MM.1S (cell line): ENCODE data around the gene NBAS.

Source experiments
- DNase-seq: peaks from one replicate; pipeline ENCODE4 v3.0.0-alpha.2; 2015
- H2AFZ ChIP-seq: fragments of 300-600 bp; sonication (generic); 2 replicates; pipeline ENCODE4 v1.6.0; 2016; ENCODE audit warnings: antibody characterized with exemption, low read length
- H3F3A ChIP-seq: fragments of 300-600 bp; sonication (generic); 2 replicates; pipeline ENCODE4 v1.6.1; 2016; ENCODE audit warnings: mild to moderate bottlenecking, antibody characterized with exemption, low read length, moderate library complexity, mixed read lengths; ENCODE audit not compliant: insufficient read depth
- H3K27ac ChIP-seq: fragments of 300-600 bp; sonication (generic); 2 replicates; pipeline ENCODE4 v1.5.1; 2016; ENCODE audit warnings: mild to moderate bottlenecking, low read length
- H3K27me3 ChIP-seq: fragments of 300-600 bp; sonication (generic); replicated peaks from 2 replicates; pipeline ENCODE4 v1.6.0; 2016; ENCODE audit warnings: low read length; ENCODE audit not compliant: insufficient read depth
- H3K36me3 ChIP-seq: fragments of 300-600 bp; sonication (generic); replicated peaks from 2 replicates; pipeline ENCODE4 v1.6.1; 2016; ENCODE audit warnings: mild to moderate bottlenecking, low read length, mixed read lengths; ENCODE audit not compliant: insufficient read depth
- H3K4me1 ChIP-seq: fragments of 300-600 bp; sonication (generic); 2 replicates; pipeline ENCODE4 v1.6.1; 2016; ENCODE audit warnings: low read length, mixed read lengths
- H3K4me2 ChIP-seq: fragments of 300-600 bp; sonication (generic); 2 replicates; pipeline ENCODE4 v1.6.0; 2016; ENCODE audit warnings: low read depth, low read length
- H3K4me3 ChIP-seq: fragments of 300-600 bp; sonication (generic); 2 replicates; pipeline ENCODE4 v1.5.1; 2016; ENCODE audit warnings: low read length, mixed read lengths
- H3K79me2 ChIP-seq: fragments of 300-600 bp; sonication (generic); 2 replicates; pipeline ENCODE4 v1.6.1; 2016; ENCODE audit warnings: mixed run types, low read length, mixed read lengths
- H3K9ac ChIP-seq: fragments of 300-600 bp; sonication (generic); 2 replicates; pipeline ENCODE4 v1.6.1; 2016; ENCODE audit warnings: low read length, mixed read lengths
- H3K9me2 ChIP-seq: fragments of 300-600 bp; sonication (generic); replicated peaks from 2 replicates; pipeline ENCODE4 v1.6.1; 2016; ENCODE audit warnings: mild to moderate bottlenecking, low read length, mixed read lengths; ENCODE audit not compliant: insufficient read depth
- H3K9me3 ChIP-seq: fragments of 300-600 bp; sonication (generic); replicated peaks from 2 replicates; pipeline ENCODE4 v1.6.1; 2016; ENCODE audit warnings: mild to moderate bottlenecking, low read length, mixed read lengths; ENCODE audit not compliant: insufficient read depth
- H4K20me1 ChIP-seq: fragments of 300-600 bp; sonication (generic); 2 replicates; pipeline ENCODE4 v1.6.1; 2016; ENCODE audit warnings: mild to moderate bottlenecking, low read length, moderate library complexity, mixed read lengths; ENCODE audit not compliant: insufficient read depth
- CTCF ChIP-seq: fragments of 300-600 bp; sonication (generic); IDR thresholded peaks from 2 replicates; pipeline ENCODE4 v1.5.1; 2016; ENCODE audit warnings: antibody characterized with exemption, low read length, mixed read lengths
- EZH2 ChIP-seq: fragments of 300-600 bp; sonication (generic); optimal IDR thresholded peaks from 2 replicates; pipeline ENCODE3; 2017; ENCODE audit warnings: low read depth, mild to moderate bottlenecking, antibody characterized with exemption, low read length, mixed read lengths
- EZH2phosphoT487 ChIP-seq: fragments of 300-600 bp; sonication (generic); IDR thresholded peaks from 2 replicates; pipeline ENCODE4 v1.6.1; 2018; ENCODE audit warnings: antibody characterized with exemption, low read length

NBAS gene

GRCh38 chr2:15198051-15198450 is 363.1 kb downstream of the NBAS start:
- no peaks in the 10 kb centered on the region for H3F3A ChIP-seq
- H3K79me2 ChIP-seq = no peaks in the 10 kb centered on the region
- H3K27me3 ChIP-seq = no peaks in the 10 kb centered on the region
- H3K4me2 ChIP-seq = no peak overlapping the region
- H2AFZ ChIP-seq = no peak overlapping the region
- no peaks in the 10 kb centered on the region for H4K20me1 ChIP-seq
- no peaks in the 10 kb centered on the region for H3K4me1 ChIP-seq
- TF ChIP-seq EZH2 (no peak), CTCF (no peak), EZH2phosphoT487 (no peak)
- no peaks in the 10 kb centered on the region for H3K9me2 ChIP-seq
- H3K9me3 ChIP-seq = no peaks in the 10 kb centered on the region
- DNase-seq = no peak
- no peak overlapping the region for H3K27ac ChIP-seq
- no peaks in the 10 kb centered on the region for H3K36me3 ChIP-seq
- H3K9ac ChIP-seq = no peak overlapping the region
- no peak overlapping the region for H3K4me3 ChIP-seq

- no peak overlapping the region for H3K4me2 ChIP-seq
- no peaks in the 10 kb centered on the region for H3K79me2 ChIP-seq
- no peaks in the 10 kb centered on the region for H3K36me3 ChIP-seq
- no peaks in the 10 kb centered on the region for H4K20me1 ChIP-seq
- H3F3A ChIP-seq = no peaks in the 10 kb centered on the region
- no peaks in the 10 kb centered on the region for H3K9me2 ChIP-seq
- no peak for DNase-seq
- no peak overlapping the region for H3K4me3 ChIP-seq
- H3K4me1 ChIP-seq = no peaks in the 10 kb centered on the region
- no peak overlapping the region for H3K9ac ChIP-seq
- H2AFZ ChIP-seq = no peak overlapping the region
- TF ChIP-seq EZH2 (no peak), CTCF (no peak)
- H3K27ac ChIP-seq = no peak overlapping the region
- H3K27me3 ChIP-seq = no peaks in the 10 kb centered on the region
- H3K9me3 ChIP-seq = no peaks in the 10 kb centered on the region
These were observed 365.3 kb downstream of the NBAS start for GRCh38 chr2:15195813-15196212.

- Histone ChIP-seq H3K4me2 (no peak overlapping the region), H3K4me1 (no peaks in the 10 kb centered on the region), H3K79me2 (no peaks in the 10 kb centered on the region), H3K36me3 (no peaks in the 10 kb centered on the region; the same call in 1 of the 2 replicates), H3K9me3 (no peaks in the 10 kb centered on the region), H2AFZ (no peak overlapping the region), H3K4me3 (no peak overlapping the region), H3K9me2 (no peaks in the 10 kb centered on the region), H3K9ac (no peak overlapping the region), H3K27ac (no peak overlapping the region), H3F3A (no peaks in the 10 kb centered on the region), H3K27me3 (no peaks in the 10 kb centered on the region), H4K20me1 (no peaks in the 10 kb centered on the region)
- DNase-seq = no peak
- TF ChIP-seq EZH2phosphoT487 (no peak), EZH2 (no peak), CTCF (no peak)
These were observed 369.3 kb downstream of the NBAS start for GRCh38 chr2:15191789-15192188.

GRCh38 chr2:15189216-15189615 is 371.9 kb downstream of the NBAS start:
- H3K36me3 ChIP-seq = no peaks in the 10 kb centered on the region; the same call in 1 of the 2 replicates

More at GRCh38 chr2:15189216-15189615, 371.9 kb downstream of the NBAS start:
- Histone ChIP-seq H3K79me2 (no peaks in the 10 kb centered on the region), H3K27ac (no peak overlapping the region), H3K4me2 (no peak overlapping the region), H4K20me1 (no peaks in the 10 kb centered on the region), H2AFZ (no peak overlapping the region), H3K9me3 (no peaks in the 10 kb centered on the region), H3K9ac (no peak overlapping the region), H3K9me2 (no peaks in the 10 kb centered on the region), H3F3A (no peaks in the 10 kb centered on the region), H3K4me1 (no peaks in the 10 kb centered on the region), H3K27me3 (no peaks in the 10 kb centered on the region), H3K4me3 (no peak overlapping the region)
- no peak for DNase-seq
- no peak for TF ChIP-seq CTCF
- TF ChIP-seq EZH2 = no peak
- no peak for TF ChIP-seq EZH2phosphoT487
